GM12873 (cell line): Measurements from ENCODE around the gene TNS3.

ENCODE experiments used
- TF ChIP-seq, protein P1 (sequence below): IDR thresholded peaks from 2 replicates; pipeline ENCODE4 v1.5.1; 2012; ENCODE audit warnings: low read depth, mild to moderate bottlenecking, moderate library complexity, low read length, control low read depth; ENCODE audit not compliant: insufficient read depth; ENCODE audit errors: missing control alignments

The TNS3 gene

DNA sequence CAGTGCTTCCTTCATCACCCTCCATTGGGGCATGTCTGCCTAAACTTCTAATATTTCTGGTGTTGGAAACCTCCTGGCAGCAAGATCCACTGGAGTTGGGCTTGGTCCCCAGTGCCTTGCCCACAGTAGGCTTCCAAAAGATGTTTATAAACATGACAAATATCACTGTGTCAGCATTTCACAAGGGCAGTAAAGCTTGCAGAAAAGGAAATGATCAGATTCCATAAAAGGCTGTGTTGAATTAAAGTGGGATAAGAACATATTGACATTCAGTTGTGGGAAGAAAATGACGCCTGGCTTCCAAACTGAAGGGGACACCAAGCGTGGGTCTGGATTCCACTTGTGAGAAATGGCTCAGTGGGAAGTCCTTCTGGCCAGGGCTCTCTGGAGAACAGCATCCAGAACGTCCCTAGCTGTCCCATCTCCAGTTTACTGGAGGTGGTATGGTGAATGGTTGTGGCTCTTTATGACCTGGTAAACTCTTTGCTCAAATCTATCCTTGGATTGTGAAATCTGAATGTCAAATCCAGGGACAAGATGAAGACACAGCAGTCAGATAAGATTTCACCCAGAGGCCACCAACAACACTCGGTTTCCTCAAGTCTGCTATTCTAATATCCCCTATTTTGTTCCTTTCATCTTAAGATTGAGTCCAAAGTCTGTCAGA is 287.2 kb downstream of the TNS3 start:
- TF ChIP-seq, protein P1, sequence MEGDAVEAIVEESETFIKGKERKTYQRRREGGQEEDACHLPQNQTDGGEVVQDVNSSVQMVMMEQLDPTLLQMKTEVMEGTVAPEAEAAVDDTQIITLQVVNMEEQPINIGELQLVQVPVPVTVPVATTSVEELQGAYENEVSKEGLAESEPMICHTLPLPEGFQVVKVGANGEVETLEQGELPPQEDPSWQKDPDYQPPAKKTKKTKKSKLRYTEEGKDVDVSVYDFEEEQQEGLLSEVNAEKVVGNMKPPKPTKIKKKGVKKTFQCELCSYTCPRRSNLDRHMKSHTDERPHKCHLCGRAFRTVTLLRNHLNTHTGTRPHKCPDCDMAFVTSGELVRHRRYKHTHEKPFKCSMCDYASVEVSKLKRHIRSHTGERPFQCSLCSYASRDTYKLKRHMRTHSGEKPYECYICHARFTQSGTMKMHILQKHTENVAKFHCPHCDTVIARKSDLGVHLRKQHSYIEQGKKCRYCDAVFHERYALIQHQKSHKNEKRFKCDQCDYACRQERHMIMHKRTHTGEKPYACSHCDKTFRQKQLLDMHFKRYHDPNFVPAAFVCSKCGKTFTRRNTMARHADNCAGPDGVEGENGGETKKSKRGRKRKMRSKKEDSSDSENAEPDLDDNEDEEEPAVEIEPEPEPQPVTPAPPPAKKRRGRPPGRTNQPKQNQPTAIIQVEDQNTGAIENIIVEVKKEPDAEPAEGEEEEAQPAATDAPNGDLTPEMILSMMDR: no peak

DNA sequence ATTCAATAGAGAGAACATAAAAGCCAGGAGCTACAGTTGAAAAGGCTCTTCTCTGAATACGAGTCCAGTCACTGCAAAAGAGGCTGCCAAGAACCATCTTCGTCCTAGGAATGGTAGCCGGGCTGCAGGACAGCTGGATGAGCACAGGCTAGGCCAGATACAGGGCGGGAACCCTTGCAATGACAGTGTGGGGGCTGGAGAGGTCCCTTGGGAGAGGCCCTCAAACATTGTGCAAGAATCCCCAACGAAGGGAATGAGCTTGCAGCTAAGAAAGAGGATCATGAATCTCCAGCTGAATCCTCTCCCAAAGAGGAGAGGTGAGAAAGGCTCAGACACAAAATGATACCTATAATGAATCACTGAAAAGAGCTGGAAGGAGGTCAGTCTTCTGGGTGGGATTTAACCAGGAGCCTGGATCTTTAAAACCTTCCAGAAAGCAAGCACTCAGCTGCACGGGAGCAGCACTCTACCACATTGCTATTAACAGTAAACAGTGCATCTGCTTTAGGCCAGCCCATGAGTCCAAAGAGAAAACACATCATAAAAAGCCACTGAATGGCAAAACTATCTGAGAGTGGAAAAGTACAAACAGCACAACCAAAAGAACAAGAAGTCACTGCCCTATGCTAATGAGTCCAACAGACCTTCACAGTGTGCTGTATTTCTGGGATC is 287.9 kb downstream of the TNS3 start:
- TF ChIP-seq, protein P1: no peak

DNA sequence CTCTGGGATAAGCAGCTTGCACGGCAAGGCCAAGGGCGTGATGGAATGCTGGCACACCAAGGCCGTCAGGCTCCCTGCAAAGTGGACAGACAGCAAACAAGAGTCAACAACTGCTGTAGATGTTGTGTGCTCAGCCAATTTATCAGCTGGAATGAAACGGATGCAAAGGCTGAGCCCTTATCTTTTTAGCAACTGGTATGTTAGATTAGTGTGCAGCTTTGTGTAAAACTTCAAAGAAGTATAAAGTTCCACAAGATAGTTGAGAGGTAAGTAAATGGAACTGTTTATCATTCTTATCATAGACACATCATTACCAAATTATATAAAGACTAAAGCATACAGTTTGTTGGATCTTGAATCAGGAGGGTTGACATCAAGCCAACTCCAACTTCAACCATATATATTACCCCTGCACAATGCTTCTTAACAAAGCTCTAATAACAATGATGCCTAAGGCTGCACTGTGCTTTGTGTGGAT is 289.0 kb downstream of the TNS3 start:
- TF ChIP-seq, protein P1: no peak

DNA sequence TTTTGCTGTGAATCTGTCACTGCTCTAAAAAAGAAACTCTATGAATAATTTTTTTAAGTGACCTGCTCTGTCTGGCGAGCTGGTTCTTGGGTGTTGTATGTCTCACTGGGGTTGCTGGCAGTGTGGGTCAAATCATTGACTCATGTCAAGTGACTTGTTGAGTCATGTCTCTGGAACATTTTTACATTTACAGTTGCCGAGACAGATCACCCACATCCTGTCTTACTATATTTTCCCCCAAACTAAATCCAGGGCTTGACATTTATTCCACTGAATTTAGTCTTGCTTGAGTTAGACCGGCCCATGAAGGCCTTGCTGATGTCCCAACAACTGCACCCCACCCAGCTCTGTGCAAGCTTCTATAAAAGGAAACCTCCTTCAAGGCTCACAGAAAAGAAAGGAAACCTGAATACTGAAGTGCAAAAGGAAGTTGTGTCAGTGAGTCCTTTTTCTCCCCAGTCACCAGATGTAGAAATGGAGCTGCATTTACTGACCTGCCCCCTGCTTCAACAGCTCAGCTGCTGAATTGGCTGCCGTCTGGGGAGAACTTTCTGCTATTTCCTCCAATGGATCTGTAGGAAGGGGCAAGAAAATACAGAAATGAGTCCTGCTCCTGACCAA is 290.3 kb downstream of the TNS3 start:
- TF ChIP-seq, protein P1: no peak

DNA sequence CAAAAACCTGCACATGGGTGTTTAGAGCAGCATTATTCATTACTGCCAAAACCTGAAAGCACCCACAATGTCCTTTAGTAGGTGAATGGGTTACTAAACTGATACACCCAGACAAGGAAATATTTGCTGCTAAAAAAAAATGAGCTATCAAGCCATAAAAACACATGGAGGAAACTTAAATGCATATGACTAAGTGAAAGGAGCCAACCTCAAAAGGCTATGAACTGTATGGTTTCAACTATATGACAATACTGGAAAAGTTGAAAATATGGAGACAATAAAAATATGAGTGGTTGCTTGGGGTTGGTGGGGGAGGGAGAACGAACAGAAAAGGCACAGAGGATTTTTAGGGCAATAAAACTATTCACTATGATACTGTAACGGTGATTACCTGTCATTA is 291.0 kb downstream of the TNS3 start:
- TF ChIP-seq, protein P1: no peak

DNA sequence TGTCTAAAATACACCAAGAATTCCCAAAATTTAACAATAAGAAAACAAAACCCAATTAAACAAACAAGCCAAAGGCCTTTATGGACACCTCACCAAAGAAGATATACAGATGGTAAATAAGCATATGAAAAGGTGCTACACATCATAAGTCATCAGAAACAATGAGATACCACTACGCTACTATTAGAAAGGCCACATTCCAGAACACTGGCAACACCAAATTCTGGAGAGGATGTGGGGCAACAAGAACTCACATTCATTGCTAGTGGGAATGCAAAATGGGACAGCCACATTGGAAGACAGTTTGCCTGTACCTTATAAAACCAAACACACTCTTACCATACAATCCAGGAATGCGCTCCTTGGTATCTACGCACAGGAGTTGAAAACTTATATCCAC is 291.4 kb downstream of the TNS3 start:
- TF ChIP-seq, protein P1: no peak

DNA sequence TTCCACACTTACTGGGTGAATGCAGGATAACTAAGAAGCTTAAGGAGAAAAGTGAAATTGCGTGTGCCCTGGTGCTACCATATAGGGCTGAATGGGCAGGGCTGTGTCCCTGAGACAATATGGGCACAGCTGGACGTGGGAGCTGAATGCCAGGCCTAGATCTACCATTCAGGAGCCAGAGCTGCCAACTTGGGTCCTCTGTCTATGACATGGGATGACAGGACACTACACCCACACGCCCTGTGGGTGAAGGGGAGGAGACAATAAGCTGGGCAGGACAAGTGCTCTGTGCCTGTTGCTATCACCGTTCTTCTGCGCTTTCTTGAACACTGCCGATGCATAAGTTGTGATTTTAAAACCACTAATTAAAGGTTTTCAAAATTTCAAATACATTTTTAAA is 293.9 kb downstream of the TNS3 start:
- TF ChIP-seq, protein P1: no peak
